Measurements from ENCODE around the gene SEMA4D.

DNA sequence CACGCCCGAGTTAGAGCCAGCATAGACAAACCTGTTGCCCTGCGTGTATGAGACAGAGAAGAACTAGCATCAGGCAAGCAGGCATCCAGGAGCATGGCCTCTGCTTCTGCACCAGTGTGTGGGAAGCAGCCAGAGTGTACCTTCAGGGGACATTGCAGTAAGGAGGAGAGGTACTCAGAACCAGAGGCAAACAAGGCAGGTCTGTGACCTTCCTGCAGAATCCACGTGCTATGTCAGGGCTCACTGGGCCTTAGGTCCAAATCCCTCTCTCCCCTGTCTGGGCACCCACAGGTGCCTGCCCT is 116.7 kb downstream of the SEMA4D start:
- TF ChIP-seq, protein P1, sequence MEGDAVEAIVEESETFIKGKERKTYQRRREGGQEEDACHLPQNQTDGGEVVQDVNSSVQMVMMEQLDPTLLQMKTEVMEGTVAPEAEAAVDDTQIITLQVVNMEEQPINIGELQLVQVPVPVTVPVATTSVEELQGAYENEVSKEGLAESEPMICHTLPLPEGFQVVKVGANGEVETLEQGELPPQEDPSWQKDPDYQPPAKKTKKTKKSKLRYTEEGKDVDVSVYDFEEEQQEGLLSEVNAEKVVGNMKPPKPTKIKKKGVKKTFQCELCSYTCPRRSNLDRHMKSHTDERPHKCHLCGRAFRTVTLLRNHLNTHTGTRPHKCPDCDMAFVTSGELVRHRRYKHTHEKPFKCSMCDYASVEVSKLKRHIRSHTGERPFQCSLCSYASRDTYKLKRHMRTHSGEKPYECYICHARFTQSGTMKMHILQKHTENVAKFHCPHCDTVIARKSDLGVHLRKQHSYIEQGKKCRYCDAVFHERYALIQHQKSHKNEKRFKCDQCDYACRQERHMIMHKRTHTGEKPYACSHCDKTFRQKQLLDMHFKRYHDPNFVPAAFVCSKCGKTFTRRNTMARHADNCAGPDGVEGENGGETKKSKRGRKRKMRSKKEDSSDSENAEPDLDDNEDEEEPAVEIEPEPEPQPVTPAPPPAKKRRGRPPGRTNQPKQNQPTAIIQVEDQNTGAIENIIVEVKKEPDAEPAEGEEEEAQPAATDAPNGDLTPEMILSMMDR (IDR thresholded peaks at IDR 0.05; ENCODE audit: poor library complexity, severe bottlenecking) = no peak
- no peak for TF ChIP-seq TAF1 (IDR thresholded peaks at IDR 0.05; ENCODE audit: low read depth)
- TF ChIP-seq, protein P2, sequence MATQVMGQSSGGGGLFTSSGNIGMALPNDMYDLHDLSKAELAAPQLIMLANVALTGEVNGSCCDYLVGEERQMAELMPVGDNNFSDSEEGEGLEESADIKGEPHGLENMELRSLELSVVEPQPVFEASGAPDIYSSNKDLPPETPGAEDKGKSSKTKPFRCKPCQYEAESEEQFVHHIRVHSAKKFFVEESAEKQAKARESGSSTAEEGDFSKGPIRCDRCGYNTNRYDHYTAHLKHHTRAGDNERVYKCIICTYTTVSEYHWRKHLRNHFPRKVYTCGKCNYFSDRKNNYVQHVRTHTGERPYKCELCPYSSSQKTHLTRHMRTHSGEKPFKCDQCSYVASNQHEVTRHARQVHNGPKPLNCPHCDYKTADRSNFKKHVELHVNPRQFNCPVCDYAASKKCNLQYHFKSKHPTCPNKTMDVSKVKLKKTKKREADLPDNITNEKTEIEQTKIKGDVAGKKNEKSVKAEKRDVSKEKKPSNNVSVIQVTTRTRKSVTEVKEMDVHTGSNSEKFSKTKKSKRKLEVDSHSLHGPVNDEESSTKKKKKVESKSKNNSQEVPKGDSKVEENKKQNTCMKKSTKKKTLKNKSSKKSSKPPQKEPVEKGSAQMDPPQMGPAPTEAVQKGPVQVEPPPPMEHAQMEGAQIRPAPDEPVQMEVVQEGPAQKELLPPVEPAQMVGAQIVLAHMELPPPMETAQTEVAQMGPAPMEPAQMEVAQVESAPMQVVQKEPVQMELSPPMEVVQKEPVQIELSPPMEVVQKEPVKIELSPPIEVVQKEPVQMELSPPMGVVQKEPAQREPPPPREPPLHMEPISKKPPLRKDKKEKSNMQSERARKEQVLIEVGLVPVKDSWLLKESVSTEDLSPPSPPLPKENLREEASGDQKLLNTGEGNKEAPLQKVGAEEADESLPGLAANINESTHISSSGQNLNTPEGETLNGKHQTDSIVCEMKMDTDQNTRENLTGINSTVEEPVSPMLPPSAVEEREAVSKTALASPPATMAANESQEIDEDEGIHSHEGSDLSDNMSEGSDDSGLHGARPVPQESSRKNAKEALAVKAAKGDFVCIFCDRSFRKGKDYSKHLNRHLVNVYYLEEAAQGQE (IDR thresholded peaks at IDR 0.05; ENCODE audit: borderline replicate concordance) = no peak
- TF ChIP-seq RAD21 (conservative IDR thresholded peaks at IDR 0.05) = no peak
- TF ChIP-seq EP300 (conservative IDR thresholded peaks at IDR 0.05; ENCODE audit: poor library complexity, severe bottlenecking) = no peak
- TF ChIP-seq POLR2AphosphoS5 (IDR thresholded peaks at IDR 0.05) = no peak
- no peak for TF ChIP-seq SMC3 (conservative IDR thresholded peaks at IDR 0.05; ENCODE audit: poor library complexity)
- no peak for TF ChIP-seq EZH2 (IDR thresholded peaks at IDR 0.05; ENCODE audit: borderline replicate concordance, insufficient read depth, low read length, poor library complexity, severe bottlenecking)
- TF ChIP-seq MXI1 (conservative IDR thresholded peaks at IDR 0.05; ENCODE audit: poor library complexity, severe bottlenecking) = no peak
